ENCODE results near the gene C11orf65.

DNA sequence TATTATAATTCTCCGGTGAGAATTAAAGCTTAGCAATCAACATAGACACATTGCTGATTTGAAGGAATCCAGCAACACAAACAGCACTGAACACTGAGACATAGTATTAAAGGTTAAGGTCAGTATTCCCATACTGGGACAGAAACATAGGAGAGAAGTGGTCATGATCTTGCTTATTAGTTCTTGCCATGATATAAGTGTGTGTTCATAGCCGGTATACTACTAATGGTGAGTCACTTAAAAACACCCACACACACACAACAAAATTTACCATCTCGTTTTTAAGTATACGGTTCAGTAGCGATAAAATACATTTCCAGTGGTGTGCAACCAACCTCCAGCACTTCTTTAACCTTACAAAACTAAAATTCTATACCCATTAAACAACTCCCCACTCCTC lies 96.3 kb downstream of the C11orf65 start:
- TF ChIP-seq, protein P1, sequence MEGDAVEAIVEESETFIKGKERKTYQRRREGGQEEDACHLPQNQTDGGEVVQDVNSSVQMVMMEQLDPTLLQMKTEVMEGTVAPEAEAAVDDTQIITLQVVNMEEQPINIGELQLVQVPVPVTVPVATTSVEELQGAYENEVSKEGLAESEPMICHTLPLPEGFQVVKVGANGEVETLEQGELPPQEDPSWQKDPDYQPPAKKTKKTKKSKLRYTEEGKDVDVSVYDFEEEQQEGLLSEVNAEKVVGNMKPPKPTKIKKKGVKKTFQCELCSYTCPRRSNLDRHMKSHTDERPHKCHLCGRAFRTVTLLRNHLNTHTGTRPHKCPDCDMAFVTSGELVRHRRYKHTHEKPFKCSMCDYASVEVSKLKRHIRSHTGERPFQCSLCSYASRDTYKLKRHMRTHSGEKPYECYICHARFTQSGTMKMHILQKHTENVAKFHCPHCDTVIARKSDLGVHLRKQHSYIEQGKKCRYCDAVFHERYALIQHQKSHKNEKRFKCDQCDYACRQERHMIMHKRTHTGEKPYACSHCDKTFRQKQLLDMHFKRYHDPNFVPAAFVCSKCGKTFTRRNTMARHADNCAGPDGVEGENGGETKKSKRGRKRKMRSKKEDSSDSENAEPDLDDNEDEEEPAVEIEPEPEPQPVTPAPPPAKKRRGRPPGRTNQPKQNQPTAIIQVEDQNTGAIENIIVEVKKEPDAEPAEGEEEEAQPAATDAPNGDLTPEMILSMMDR (IDR thresholded peaks at IDR 0.05 in 2 of 3, conservative IDR thresholded peaks at IDR 0.05 in 1 of 3; ENCODE audit: borderline replicate concordance in 1 of 3, insufficient read depth in 1 of 3, low read depth in 2 of 3, low read length in 2 of 3), result no peak
- no peak for TF ChIP-seq SIN3A (IDR thresholded peaks at IDR 0.05; ENCODE audit: low read depth)

All from HCT116 (cell line).